Activated T-cell treated with anti-CD3 and anti-CD28 coated beads, Interleukin-2, amount 50 U/mL, for 72 hours (primary cell): ENCODE measurements around the gene UTY. TPM values are rescaled to one million over a fixed set of nuclear protein-coding genes. Genes with fewer than 3 reads are reported as not detected.

Source experiments
- ATAC-seq, 2 donors: fragments of 150-1000 bp; cut with Tn5 transposase; replicated peaks in 1 of 2; 2 replicates each; pipeline ENCODE4 v1.10.0; 2021; ENCODE audit warnings: moderate library complexity in 2 of 2, mild to moderate bottlenecking in 1 of 2
- DNase-seq, 2 donors: peaks; one replicate each; pipeline ENCODE4 v3.0.0; 2021 to 2022; ENCODE audit warnings: mixed read lengths in 1 of 2
- H3K27ac Mint-ChIP-seq: one replicate; pipeline ENCODE4 v1.8.0; 2022; ENCODE audit warnings: mild to moderate bottlenecking, moderate library complexity, mixed read lengths
- H3K27me3 Mint-ChIP-seq: one replicate; pipeline ENCODE4 v1.8.0; 2022; ENCODE audit warnings: low read depth, mixed read lengths
- H3K36me3 Mint-ChIP-seq, 2 donors: one replicate each; pipeline ENCODE4 v1.8.0; 2022; ENCODE audit warnings: mixed read lengths in 2 of 2, mild to moderate bottlenecking in 1 of 2; ENCODE audit not compliant: insufficient read depth in 2 of 2
- H3K4me1 Mint-ChIP-seq: one replicate; pipeline ENCODE4 v1.8.0; 2022; ENCODE audit warnings: low read depth, mixed read lengths
- H3K4me3 Mint-ChIP-seq, 2 donors: one replicate each; pipeline ENCODE4 v1.8.0; 2022; ENCODE audit warnings: mild to moderate bottlenecking in 2 of 2, mixed read lengths in 2 of 2, moderate library complexity in 2 of 2
- H3K9me3 Mint-ChIP-seq, 2 donors: one replicate each; pipeline ENCODE4 v1.8.0; 2022; ENCODE audit warnings: mixed read lengths in 2 of 2
- total RNA-seq, 2 donors: library from RNA; stranded (reverse); gene quantifications; one replicate each; pipeline ENCODE4 v1.2.3, GENCODE V29; 2022

The UTY gene
- total RNA-seq, 2 donors from 2014 or later: 30.8 TPM; not detected in 1

GRCh38 chrY:13440811-13441210 lies 39.0 kb downstream of the UTY start:
- Mint-ChIP-seq H3K4me3 (no peak overlapping the region), H3K36me3 (peaks cover 0 to 9% of the 10 kb centered on the region in 2 donors), H3K9me3 (no peaks in the 10 kb centered on the region), H3K27ac (no peak overlapping the region), H3K27me3 (no peaks in the 10 kb centered on the region), H3K4me1 (no peaks in the 10 kb centered on the region)
- DNase-seq (no peak), ATAC-seq (no peak)

DNA sequence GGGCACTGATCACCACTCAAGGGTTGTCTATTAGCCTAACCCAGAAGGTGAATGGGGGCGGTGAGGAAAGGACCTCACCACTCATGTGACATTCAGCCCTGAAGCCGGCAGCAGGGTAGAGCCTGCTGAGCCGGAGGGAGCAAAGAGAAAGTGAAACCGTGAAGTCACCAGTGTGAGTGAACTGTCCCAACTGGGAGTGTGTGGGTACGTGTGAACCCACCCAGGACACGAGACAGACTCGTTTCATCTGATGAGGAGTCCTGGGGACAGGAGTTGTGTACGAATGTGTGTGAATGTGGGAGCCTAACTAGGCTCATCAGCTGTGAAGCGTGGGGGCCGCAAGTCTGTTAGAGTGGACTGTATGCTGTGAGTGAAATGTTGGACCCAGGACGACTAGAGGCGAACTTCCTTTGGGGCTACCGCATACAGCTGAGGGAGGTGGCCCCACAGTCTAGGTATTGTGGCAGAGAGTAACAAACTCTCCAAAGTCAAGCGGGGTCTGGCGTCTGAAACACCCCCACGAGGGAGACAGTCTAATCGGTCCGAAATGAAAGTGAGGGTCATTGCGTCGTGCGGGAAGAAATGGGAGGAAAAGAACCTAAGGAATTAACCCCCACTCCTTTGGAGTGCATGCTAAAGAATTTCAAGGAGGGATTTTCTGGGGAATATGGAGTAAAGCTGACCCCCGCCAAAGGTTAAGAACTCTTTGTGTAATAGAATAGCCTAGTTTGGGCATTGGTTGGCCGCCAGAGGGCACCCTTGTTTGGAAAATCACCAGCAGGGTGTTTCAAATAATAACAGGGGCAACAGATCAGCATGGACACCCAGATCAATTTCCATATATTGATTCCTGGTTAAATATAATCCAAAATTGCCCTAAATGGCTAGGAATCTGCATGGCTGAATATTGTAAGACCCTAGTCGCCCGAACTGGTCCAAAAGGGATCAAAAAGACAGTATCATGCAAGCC lies 43.6 kb downstream of the UTY start:
- peak in 1 of 2 donors; percentile 97 for ATAC-seq
- peak in 1 of 2 donors; percentile 44 for DNase-seq
- H3K27me3 Mint-ChIP-seq: no peaks in the 10 kb centered on the region
- peak overlapping the region in 1 of 2 donors; percentile 87 for H3K4me3 Mint-ChIP-seq
- H3K27ac Mint-ChIP-seq: peak overlapping the region; percentile 86
- H3K4me1 Mint-ChIP-seq: no peaks in the 10 kb centered on the region
- H3K36me3 Mint-ChIP-seq: peaks cover 0 to 14% of the 10 kb centered on the region in 2 donors
- H3K9me3 Mint-ChIP-seq: peaks cover 0 to 8% of the 10 kb centered on the region in 2 donors

GRCh38 chrY:13435206-13435967 lies 44.4 kb downstream of the UTY start:
- peak overlapping the region in 1 of 2 donors; percentile 87 for H3K4me3 Mint-ChIP-seq
- peaks cover 0 to 8% of the 10 kb centered on the region in 2 donors for H3K9me3 Mint-ChIP-seq
- ATAC-seq (no peak), DNase-seq (no peak)
- H3K36me3 Mint-ChIP-seq: peaks cover 0 to 17% of the 10 kb centered on the region in 2 donors
- H3K27me3 Mint-ChIP-seq: no peaks in the 10 kb centered on the region
- peak overlapping the region; percentile 86 for H3K27ac Mint-ChIP-seq
- no peaks in the 10 kb centered on the region for H3K4me1 Mint-ChIP-seq

GRCh38 chrY:13432293-13433025 lies 47.4 kb downstream of the UTY start:
- H3K36me3 Mint-ChIP-seq: peaks cover 0 to 27% of the 10 kb centered on the region in 2 donors
- no peaks in the 10 kb centered on the region for H3K4me1 Mint-ChIP-seq
- peaks cover 0 to 12% of the 10 kb centered on the region in 2 donors for H3K9me3 Mint-ChIP-seq
- peak overlapping the region; percentile 89 for H3K27ac Mint-ChIP-seq
- no peaks in the 10 kb centered on the region for H3K27me3 Mint-ChIP-seq
- no peak for ATAC-seq
- no peak for DNase-seq
- peak overlapping the region in 1 of 2 donors; percentile 88 for H3K4me3 Mint-ChIP-seq

DNA sequence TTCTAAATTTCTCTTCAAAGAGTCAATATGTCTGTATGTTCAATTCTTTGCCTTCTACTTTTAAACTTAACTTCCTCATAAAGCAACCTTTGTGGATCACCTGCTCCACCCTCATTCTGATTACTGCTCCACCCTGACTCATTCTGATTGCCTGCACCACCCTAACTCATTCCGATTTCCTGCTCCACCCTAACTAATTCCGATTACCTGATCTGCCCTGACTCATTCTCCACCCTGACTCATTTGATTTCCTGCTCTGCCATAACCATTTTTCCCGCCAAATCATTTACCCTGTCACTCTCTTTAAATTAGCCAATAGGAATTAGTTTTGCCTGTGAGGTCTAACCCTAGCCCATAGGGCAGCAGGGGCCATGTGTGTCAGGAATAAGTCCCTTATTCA lies 50.3 kb downstream of the UTY start:
- Mint-ChIP-seq H3K27ac (no peak overlapping the region), H3K27me3 (no peaks in the 10 kb centered on the region), H3K4me3 (no peak overlapping the region), H3K36me3 (peaks cover 0 to 29% of the 10 kb centered on the region in 2 donors), H3K4me1 (no peaks in the 10 kb centered on the region), H3K9me3 (peaks cover 0 to 12% of the 10 kb centered on the region in 2 donors)
- no peak for DNase-seq
- ATAC-seq: no peak

GRCh38 chrY:13423281-13423732 lies 56.5 kb downstream of the UTY start:
- no peak overlapping the region for H3K4me3 Mint-ChIP-seq
- H3K36me3 Mint-ChIP-seq: peaks cover 0 to 9% of the 10 kb centered on the region in 2 donors
- DNase-seq (no peak), ATAC-seq (no peak)
- H3K9me3 Mint-ChIP-seq: no peaks in the 10 kb centered on the region
- H3K4me1 Mint-ChIP-seq: no peaks in the 10 kb centered on the region
- H3K27ac Mint-ChIP-seq: no peak overlapping the region
- no peaks in the 10 kb centered on the region for H3K27me3 Mint-ChIP-seq

- peak overlapping the region; percentile 56 for H3K27ac Mint-ChIP-seq
- H3K27me3 Mint-ChIP-seq: no peaks in the 10 kb centered on the region
- no peaks in the 10 kb centered on the region for H3K9me3 Mint-ChIP-seq
These were observed 62.8 kb downstream of the UTY start for GRCh38 chrY:13416869-13417661.

DNA sequence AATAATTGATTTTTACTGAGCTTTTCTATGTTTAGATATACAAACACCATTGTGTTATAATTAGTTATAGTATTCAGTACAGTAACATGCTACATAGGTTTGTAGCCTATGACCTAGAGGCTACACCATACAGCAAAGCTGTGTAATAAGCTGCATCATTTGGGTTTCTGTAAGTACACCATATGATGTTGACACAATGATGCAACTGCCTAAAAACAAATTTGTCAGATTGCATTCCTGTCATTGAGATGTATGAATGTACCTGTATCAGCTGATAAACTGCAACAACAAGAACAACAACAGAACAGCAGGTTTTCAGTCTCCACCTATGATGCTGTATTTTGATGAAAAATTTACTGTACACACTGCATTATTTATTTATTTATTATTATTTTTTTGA lies 64.3 kb downstream of the UTY start:
- no peaks in the 10 kb centered on the region for H3K4me1 Mint-ChIP-seq
- no peak for ATAC-seq

More at GRCh38 chrY:13416869-13417661, 62.8 kb downstream of the UTY start:
- ATAC-seq (no peak), DNase-seq (no peak)
- H3K36me3 Mint-ChIP-seq: no peaks in the 10 kb centered on the region
- no peak overlapping the region for H3K4me3 Mint-ChIP-seq
- no peaks in the 10 kb centered on the region for H3K4me1 Mint-ChIP-seq

GRCh38 chrY:13398876-13399275 lies 81.0 kb downstream of the UTY start:
- no peaks in the 10 kb centered on the region for H3K9me3 Mint-ChIP-seq
- H3K4me1 Mint-ChIP-seq: no peaks in the 10 kb centered on the region
- peak overlapping the region; percentile 19 for H3K27ac Mint-ChIP-seq
- no peaks in the 10 kb centered on the region for H3K27me3 Mint-ChIP-seq
- no peaks in the 10 kb centered on the region for H3K36me3 Mint-ChIP-seq
- ATAC-seq (no peak), DNase-seq (no peak)
- no peak overlapping the region for H3K4me3 Mint-ChIP-seq

More for the DNA sequence above, 64.3 kb downstream of the UTY start:
- no peaks in the 10 kb centered on the region for H3K9me3 Mint-ChIP-seq
- no peak overlapping the region for H3K4me3 Mint-ChIP-seq
- no peaks in the 10 kb centered on the region for H3K27me3 Mint-ChIP-seq
- H3K36me3 Mint-ChIP-seq: no peaks in the 10 kb centered on the region
- no peak for DNase-seq
- H3K27ac Mint-ChIP-seq: no peak overlapping the region

GRCh38 chrY:13381110-13381683 lies 98.6 kb downstream of the UTY start:
- Mint-ChIP-seq H3K36me3 (peaks cover 0 to 2% of the 10 kb centered on the region in 2 donors), H3K4me3 (peak overlapping the region in 1 of 2 donors; percentile 56), H3K27ac (peak overlapping the region; percentile 70), H3K4me1 (no peaks in the 10 kb centered on the region), H3K27me3 (no peaks in the 10 kb centered on the region), H3K9me3 (no peaks in the 10 kb centered on the region)
- DNase-seq: no peak
- ATAC-seq: no peak

- Mint-ChIP-seq H3K9me3 (no peaks in the 10 kb centered on the region), H3K4me1 (no peaks in the 10 kb centered on the region), H3K27ac (peak overlapping the region; percentile 73), H3K4me3 (peak overlapping the region in 1 of 2 donors; percentile 73), H3K27me3 (no peaks in the 10 kb centered on the region), H3K36me3 (no peaks in the 10 kb centered on the region)
- DNase-seq (peak in 1 of 2 donors; percentile 3), ATAC-seq (peak in 1 of 2 donors; percentile 92)
These were observed 108.7 kb downstream of the UTY start for GRCh38 chrY:13370868-13371800.
